ENCODE measurements around the gene GBX2.

GBX2 gene

DNA sequence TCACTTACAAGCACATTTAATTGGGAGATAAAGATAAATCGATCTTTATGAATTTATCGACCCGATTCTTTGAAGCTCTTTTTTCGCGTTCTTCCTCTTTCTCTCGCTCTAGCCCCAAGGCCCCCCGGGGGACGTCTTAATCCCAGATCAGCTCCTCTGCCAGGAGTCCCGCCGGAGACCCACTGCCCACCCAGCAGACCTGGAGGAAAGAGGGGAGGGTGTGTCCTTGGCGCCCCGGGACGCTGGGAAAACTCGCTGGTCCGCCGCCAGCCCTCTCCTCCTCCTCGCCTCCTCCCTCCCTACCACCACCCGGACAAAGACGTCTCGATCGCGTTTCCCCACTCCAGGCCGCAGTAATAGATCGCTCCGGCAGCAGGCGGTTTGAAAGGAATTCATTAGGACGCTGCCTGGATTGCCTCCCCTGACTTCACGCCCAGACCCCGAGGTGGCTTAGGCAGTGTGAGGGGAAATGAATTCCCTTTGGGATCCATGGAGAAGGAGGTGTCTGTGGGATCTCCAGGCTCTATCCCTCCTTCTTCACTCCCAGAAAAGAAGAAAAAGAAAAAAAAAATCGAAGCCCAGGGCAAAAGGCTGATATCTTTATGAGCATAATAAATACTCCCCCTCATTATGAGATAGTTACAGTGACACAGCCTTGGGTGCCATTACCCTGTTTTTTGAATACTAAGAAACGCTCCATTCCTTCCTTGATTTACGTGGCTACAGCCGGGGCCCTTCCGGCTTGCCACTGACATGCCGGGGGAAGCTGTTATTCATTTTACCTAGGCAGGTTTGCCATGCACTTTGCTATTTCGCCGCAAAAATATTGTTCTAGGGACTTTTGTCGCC is 1.8 kb upstream of the GBX2 start:
- Histone ChIP-seq H3K27me3 (ENCODE audit: insufficient read depth, low read length) (no peaks in the 10 kb centered on the region), H3K9me3 (ENCODE audit: low read length) (peaks cover 8% of the 10 kb centered on the region), H3K4me3 (ENCODE audit: low read length) (peak overlapping the region; percentile 67), H3K36me3 (ENCODE audit: insufficient read depth, low read length) (peaks cover 12% of the 10 kb centered on the region), H2AFZ (ENCODE audit: low read depth, low read length) (no peak overlapping the region), H3K4me1 (ENCODE audit: insufficient read depth, low read length) (peaks cover 59% of the 10 kb centered on the region)

DNA sequence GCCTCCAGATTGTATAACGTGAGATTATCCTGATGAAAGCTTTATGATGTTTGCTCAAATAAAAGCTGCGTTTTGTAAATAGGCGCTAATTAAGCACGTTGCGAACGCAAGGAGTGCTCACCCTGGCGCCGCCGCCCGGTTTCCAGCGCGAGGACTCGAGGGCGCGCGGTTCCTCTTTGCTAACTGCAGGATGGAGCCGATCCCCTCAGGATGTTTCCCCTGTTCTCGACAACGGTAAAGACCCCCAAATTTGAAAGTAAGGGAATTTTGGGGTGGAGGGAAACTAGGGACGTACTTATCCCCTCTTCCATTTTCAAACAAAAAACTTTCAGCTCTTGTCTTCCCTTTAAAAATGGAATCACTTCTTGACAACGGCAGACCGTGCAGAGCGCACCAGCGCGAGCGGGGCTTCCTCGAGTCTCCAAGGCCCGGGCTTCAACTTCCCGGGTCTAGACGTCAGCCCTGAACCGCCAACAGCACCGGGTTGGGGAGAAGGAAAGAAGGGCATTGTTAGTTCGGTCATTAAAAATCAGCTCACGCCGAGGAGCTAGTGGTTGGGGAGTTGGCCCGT is 1.1 kb upstream of the GBX2 start:
- H3K9me3 ChIP-seq (ENCODE audit: low read length): peaks cover 7% of the 10 kb centered on the region
- H3K4me3 ChIP-seq (ENCODE audit: low read length): peak overlapping the region; percentile 67
- H3K4me1 ChIP-seq (ENCODE audit: insufficient read depth, low read length): peaks cover 61% of the 10 kb centered on the region
- peak overlapping the region; percentile 24 for H2AFZ ChIP-seq (ENCODE audit: low read depth, low read length)
- H3K27me3 ChIP-seq (ENCODE audit: insufficient read depth, low read length): no peaks in the 10 kb centered on the region
- peaks cover 18% of the 10 kb centered on the region for H3K36me3 ChIP-seq (ENCODE audit: insufficient read depth, low read length)

DNA sequence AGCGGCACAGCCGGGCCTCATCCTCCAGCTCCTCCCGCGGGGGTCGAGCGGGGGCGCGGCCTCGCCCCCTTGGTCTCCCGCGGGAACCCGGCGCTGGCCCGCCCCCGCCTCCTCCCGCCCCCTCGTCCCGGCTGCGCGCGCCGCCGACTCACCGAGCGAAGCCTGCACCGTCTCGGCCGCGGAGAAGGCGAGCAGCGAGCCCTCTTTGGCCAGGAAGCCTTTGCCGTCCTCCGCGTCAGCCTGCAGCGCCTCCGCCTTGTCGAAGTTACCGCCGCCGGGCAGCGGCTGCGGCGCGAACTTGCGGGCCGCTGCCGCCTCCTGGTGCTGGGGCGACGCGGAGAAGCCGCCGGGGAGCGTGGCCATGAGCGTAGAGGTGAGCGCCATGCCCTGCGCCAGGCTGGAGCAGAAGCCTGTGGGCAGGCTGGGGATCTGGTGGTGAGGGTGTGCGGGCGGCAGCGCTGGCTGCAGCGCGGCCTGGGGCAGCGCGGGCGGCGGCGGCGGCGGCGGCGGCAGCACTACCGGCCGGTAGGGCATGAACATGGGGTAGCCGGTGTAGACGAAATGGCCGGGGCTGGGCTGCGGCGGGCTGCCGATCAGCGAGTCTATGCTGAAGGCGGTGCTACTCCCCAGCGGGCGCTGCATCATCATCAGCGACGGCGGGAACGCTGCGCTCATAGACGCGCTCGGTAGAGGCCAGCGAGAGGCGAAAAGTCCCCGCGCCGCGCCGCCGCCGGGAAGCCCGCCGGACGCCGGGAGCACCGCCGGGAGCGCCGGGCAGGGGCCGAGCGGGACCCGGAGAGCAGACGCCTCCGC is 683 bp downstream of the GBX2 start:
- Histone ChIP-seq H3K9me3 (ENCODE audit: low read length) (no peaks in the 10 kb centered on the region), H3K4me1 (ENCODE audit: insufficient read depth, low read length) (peaks cover 62% of the 10 kb centered on the region), H2AFZ (ENCODE audit: low read depth, low read length) (no peak overlapping the region), H3K36me3 (ENCODE audit: insufficient read depth, low read length) (peaks cover 29% of the 10 kb centered on the region), H3K27me3 (ENCODE audit: insufficient read depth, low read length) (no peaks in the 10 kb centered on the region), H3K4me3 (ENCODE audit: low read length) (peak overlapping the region; percentile 67)

DNA sequence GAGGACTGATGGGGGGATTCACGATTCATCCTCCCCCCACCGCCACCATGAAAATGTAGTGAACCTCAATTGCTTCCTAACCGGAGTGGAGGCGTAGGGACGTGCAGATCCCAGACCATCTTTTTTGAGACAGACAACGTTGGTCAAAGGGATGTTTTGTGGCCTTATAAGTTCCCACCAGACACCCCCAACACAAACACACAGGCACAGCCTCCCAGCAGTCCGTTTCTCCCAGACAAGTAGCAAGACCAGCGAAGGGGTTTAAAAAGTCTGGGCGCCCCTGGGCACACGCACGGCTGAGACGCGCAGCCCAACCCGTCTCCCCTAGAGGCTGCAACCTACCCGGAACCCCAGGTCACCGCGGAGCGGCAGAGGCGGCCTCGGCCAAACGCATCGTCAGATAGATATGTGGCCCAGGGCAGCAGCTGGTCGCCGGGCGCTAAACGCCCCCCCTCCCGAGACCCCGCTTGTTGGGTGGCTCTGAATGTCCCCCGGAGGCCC is 1.3 kb downstream of the GBX2 start:
- Histone ChIP-seq H3K9me3 (ENCODE audit: low read length) (no peaks in the 10 kb centered on the region), H3K36me3 (ENCODE audit: insufficient read depth, low read length) (peaks cover 31% of the 10 kb centered on the region), H3K27me3 (ENCODE audit: insufficient read depth, low read length) (no peaks in the 10 kb centered on the region), H2AFZ (ENCODE audit: low read depth, low read length) (no peak overlapping the region), H3K4me1 (ENCODE audit: insufficient read depth, low read length) (peaks cover 62% of the 10 kb centered on the region), H3K4me3 (ENCODE audit: low read length) (peak overlapping the region; percentile 67)

DNA sequence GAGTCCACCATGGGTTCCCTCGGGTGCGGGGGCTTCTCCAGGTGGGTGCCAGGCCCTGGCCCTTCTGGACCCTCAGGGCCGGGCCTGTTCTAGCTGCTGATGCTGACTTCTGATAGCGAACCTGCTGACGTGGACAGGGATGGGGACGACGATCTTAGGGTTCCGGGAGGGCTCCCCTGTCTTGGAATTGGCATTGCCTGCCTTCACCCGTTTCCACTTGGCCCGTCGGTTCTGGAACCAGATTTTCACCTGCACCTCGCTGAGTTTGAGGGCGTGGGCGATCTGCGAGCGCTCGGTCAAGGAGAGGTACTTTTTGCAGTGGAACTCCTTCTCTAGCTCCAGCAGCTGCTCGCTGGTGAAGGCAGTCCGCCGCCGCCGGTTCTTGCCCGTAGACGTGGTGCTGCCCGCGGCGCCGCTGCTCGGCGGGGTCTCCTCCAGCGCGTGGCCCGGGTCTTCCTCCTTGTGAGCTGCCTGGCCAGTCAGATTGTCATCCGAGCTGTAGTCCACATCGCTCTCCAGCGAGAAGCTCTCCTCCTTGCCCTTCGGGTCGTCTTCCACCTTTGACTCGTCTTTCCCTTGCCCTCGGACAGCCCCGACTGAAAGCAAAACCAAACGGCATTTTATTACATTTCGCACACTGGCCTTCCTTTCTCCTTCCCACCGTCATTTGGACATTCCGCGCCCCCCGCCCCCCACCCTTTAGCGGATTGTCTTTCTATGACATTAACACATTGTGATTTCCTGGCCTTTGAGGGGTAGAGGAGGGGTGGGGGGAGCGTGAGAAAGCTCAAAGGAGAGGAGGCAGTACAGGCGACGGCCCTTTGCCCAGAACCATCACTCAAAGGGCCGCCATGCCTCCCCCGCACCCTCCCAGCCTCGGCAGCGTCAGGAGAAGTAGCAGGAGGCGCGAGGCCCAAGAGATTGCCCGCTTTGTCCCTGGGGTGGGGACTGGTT is 2.1 kb downstream of the GBX2 start:
- Histone ChIP-seq H3K27me3 (ENCODE audit: insufficient read depth, low read length) (no peaks in the 10 kb centered on the region), H3K4me1 (ENCODE audit: insufficient read depth, low read length) (peaks cover 62% of the 10 kb centered on the region), H3K36me3 (ENCODE audit: insufficient read depth, low read length) (peaks cover 31% of the 10 kb centered on the region), H2AFZ (ENCODE audit: low read depth, low read length) (no peak overlapping the region), H3K9me3 (ENCODE audit: low read length) (no peaks in the 10 kb centered on the region), H3K4me3 (ENCODE audit: low read length) (peak overlapping the region; percentile 67)

DNA sequence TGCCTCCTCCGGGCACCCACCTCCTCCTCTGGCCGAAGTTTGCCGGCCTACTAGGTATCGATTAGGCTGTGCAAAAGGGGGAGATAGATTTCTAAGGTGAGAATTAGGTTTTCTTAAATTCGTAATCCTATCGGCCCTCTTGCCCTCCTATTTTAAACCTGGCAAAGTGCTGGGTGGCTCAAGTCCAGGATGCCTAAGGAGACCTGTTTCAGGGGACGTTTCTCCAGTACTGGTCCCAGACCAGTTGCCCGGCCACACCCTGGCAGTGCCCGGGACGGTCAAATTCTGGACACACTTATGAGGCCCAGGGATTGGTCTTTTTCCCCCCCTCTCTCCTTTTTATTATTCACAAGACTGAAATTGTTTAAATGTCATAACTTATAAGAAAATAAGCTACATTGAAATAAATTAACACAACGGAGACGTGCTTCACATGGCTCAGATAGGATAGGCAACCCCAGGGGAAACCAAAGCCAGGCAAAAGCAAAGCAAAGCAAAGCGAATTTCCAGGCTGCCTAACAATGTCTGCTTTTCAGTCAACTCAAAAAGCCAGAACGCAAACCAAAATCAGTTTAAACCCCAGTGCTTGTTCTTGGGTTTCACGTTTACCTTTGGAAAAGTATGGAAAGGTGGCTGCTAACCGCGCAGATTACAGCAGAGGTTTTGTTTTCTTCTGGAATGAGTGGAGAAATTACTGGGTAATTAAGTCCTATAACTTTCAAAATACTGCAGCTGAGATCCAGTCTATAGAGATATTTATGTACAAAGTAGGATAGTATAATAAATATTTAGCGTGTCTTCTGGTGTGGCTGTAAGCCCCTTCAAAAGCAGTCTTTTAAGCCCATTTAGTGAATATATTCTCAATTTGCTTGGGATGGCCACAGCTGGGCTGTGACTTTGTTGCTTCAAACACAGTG is 3.0 kb downstream of the GBX2 start:
- H3K4me3 ChIP-seq (ENCODE audit: low read length): peak overlapping the region; percentile 67

DNA sequence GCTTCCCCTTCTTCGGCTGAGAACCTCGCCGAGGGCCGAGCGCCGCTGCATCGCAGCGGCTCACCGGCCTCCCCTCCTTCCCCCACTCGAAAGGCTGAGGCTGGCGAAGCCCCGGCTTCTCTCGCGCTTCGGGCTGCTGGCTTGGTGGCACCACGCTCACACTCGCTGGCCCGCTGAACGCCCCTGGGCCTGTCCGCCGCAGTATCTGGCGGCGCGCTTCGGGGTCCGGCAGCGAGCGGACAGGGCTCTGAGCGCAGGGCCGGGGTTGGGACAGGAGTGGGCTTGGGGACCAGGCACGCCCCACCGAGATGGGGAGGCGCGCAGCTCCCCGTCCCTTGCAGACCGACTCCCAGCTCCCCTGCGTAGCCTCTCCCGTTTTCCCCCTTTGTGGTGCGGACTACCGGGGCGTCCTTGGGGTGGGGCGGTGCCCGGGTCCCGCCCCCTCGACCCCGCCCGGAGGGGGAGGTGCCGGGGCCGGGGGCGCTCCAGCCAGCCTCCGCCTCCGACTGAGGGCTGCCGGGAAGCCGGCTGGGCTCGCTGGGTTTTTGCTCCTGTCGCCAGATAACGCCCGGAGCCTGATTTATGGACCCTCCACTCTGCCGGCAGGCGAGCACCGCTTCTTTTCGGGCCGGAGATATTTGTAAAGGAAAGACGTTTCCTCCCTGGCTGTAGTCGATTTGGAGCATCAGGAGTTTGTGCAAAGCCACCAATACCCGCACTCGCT is 3.8 kb downstream of the GBX2 start:
- Histone ChIP-seq H2AFZ (ENCODE audit: low read depth, low read length) (no peak overlapping the region), H3K4me3 (ENCODE audit: low read length) (peak overlapping the region; percentile 67), H3K9me3 (ENCODE audit: low read length) (no peaks in the 10 kb centered on the region), H3K36me3 (ENCODE audit: insufficient read depth, low read length) (peaks cover 31% of the 10 kb centered on the region), H3K27me3 (ENCODE audit: insufficient read depth, low read length) (no peaks in the 10 kb centered on the region), H3K4me1 (ENCODE audit: insufficient read depth, low read length) (peaks cover 54% of the 10 kb centered on the region)

More for the DNA sequence above, 3.0 kb downstream of the GBX2 start:
- Histone ChIP-seq H2AFZ (ENCODE audit: low read depth, low read length) (no peak overlapping the region), H3K36me3 (ENCODE audit: insufficient read depth, low read length) (peaks cover 31% of the 10 kb centered on the region), H3K9me3 (ENCODE audit: low read length) (no peaks in the 10 kb centered on the region), H3K4me1 (ENCODE audit: insufficient read depth, low read length) (peaks cover 62% of the 10 kb centered on the region), H3K27me3 (ENCODE audit: insufficient read depth, low read length) (no peaks in the 10 kb centered on the region)

DNA sequence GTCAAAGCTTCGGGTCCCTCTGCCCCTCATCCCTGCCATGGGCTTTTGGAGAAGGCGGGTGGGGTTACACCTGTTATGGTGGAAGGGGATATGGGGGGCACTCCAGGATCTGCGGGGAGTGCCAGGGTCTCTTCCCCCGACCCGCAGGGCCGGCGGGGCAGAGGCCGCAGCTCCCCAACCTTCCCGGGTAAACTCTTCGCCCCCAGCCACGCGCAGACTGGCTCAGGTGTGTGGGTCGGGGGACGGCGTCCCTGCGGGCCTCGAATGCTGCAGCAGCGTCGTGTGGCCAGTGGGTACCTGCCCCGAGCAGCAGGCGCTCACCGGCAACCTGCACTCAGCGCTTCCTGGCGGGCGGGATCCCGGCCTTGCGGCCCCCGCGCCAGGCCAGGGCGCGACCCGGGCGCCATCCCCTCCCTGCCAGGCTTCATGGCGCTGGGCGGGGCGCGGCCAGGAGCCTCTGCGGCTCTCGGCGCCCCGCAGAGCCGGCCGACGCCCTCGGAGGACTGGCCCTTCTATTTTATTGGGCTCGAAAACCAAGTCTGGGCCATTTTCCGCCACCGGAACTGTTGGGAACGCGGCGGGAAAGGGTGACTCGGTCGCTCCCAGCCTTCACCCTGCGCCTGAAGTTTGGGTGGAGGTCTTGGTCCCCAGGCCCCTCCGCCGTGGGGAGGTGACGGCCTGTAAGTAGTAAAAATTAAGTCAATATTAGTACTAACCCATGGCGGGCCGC is 4.5 kb downstream of the GBX2 start:
- peaks cover 31% of the 10 kb centered on the region for H3K36me3 ChIP-seq (ENCODE audit: insufficient read depth, low read length)
- no peaks in the 10 kb centered on the region for H3K27me3 ChIP-seq (ENCODE audit: insufficient read depth, low read length)
- H2AFZ ChIP-seq (ENCODE audit: low read depth, low read length): no peak overlapping the region
- peak overlapping the region; percentile 67 for H3K4me3 ChIP-seq (ENCODE audit: low read length)
- H3K9me3 ChIP-seq (ENCODE audit: low read length): no peaks in the 10 kb centered on the region
- peaks cover 55% of the 10 kb centered on the region for H3K4me1 ChIP-seq (ENCODE audit: insufficient read depth, low read length)

DNA sequence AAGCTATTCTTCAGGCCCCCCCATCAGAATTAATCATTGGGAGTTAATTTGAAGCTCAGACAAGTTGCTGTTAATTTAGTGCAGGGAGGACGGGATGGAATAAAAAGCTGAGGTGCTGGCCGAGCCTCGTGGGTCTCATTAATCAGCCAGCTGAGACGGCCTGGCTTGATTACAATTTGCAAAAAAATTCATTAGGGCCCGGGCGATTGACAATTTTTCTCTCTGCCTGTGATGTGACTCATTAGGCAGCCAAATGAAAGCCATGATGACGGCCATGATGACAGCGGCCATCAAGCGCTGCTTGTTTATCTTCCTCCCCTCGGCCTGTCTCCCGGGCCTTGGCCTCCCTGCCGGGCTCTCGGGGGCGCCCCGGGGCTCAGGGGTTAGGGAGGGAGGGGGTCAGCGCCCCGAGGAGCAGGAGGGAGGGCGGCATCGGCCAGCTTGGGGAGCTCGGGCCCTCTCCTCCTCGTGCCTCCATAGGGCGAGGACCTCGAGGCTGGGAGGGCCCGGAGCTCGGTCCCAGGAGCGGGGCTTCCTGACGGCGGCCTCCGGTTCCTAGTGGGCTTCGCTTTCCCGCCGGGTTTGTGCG is 5.2 kb downstream of the GBX2 start:
- Histone ChIP-seq H3K36me3 (ENCODE audit: insufficient read depth, low read length) (peaks cover 31% of the 10 kb centered on the region), H2AFZ (ENCODE audit: low read depth, low read length) (no peak overlapping the region), H3K9me3 (ENCODE audit: low read length) (no peaks in the 10 kb centered on the region), H3K4me1 (ENCODE audit: insufficient read depth, low read length) (peaks cover 55% of the 10 kb centered on the region), H3K27me3 (ENCODE audit: insufficient read depth, low read length) (no peaks in the 10 kb centered on the region), H3K4me3 (ENCODE audit: low read length) (no peak overlapping the region)

DNA sequence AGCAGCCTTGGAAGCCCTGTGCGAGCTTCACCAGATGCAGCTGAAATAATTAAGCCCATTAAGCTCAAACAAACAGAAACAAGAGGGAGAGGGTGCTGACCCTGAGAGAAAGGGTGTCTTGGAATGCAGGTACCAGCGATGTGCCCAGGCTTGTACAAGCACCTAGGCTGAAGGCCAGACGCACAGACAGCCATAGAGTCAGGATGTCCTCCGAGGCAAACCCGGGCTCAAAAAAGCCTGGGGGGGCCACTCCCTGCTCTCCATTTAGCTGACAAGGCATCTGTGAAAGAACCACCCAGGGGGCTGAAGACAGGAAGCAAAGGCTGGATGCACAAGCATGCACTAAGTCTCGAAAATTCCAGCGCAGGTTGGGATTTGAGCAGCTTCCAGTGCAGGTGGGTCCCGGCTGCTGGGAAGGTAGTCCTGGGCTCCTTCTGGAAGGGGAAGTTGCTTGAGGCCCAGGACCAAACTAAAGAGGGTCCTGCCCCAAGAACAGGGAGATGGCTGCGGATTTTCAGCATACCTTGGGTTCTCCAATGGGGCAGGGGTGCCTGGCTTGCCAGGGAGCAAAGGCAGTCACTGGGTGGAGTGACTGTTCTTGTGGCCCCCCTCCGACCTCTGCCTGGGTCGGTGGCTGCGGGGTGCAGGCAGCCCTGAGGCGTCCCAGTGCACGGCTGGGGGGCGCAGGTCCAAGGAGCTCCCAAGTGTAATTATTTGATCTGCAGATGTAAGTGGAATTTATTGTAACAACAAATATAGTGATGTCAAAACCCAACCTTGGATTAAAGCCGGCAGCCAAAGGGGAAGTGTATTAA is 5.9 kb downstream of the GBX2 start:
- no peak overlapping the region for H2AFZ ChIP-seq (ENCODE audit: low read depth, low read length)
- no peaks in the 10 kb centered on the region for H3K9me3 ChIP-seq (ENCODE audit: low read length)
- H3K4me3 ChIP-seq (ENCODE audit: low read length): no peak overlapping the region
- H3K27me3 ChIP-seq (ENCODE audit: insufficient read depth, low read length): no peaks in the 10 kb centered on the region
- H3K4me1 ChIP-seq (ENCODE audit: insufficient read depth, low read length): peaks cover 55% of the 10 kb centered on the region
- H3K36me3 ChIP-seq (ENCODE audit: insufficient read depth, low read length): peaks cover 31% of the 10 kb centered on the region

All from neuron (in vitro differentiated cells).